ENCODE measurements around the gene MSANTD3. TPM values are rescaled to one million over a fixed set of nuclear protein-coding genes. Genes with fewer than 3 reads are reported as not detected.
"Not testable (repeated sequence)": the region's sequence is repeated elsewhere in the genome, so short reads cannot be mapped to it uniquely, and the experiment has no call there.

Gene MSANTD3
- total RNA-seq, 8 experiments from 2014 or later = 27.7 to 56.0 (median 34.6) TPM

GRCh38 chr9:100432736-100433135 lies 5.8 kb downstream of the MSANTD3 start:
- H3K27ac ChIP-seq = no peak overlapping the region
- peaks cover 14 to 21% of the 10 kb centered on the region in 2 donors for H3K4me1 ChIP-seq (replicated peaks in 1 of 2)
- WGBS, 10 experiments = 60 to 100% (median 90%) methylated on average over 1 to 3 of the region's 3 CpGs; no CpG with 5 or more reads in 5 of the 10 experiments
- in situ Hi-C loops (cut with MboI; ENCODE audit: low pct_unique_long_range_greater_than_20kb in 2 of 9, low sequenced_read_pairs in 9 of 9, unreplicated experiment in 9 of 9) = loop anchor here in 1 of 9 experiments (25.0 kb wide), 1 partner anchor 155 kb away; the partner anchor contains the start of gene CAVIN4
- no peak for ATAC-seq (replicated peaks in 6 of 8)
- H3K4me3 ChIP-seq = no peak overlapping the region

DNA sequence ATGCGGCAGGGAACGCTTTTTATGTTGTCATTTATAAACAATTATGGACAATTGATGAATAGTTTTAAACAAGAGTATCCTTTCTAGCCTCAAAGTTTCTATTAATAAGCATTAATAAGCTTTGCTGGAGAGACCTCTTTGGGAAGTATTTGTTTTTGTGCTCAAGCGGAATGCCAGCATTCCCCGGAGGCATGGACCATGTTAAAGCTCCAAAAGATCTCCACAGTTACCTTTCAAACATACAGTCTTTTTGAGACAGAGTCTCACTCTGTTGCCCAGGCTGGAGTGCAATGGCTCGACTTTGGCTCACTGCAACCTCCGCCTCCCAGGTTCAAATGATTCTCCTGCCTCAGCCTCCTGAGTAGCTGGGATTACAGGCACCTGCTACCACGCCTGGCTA lies 9.6 kb downstream of the MSANTD3 start:
- ATAC-seq (replicated peaks in 6 of 8) = no peak
- no peak overlapping the region for H3K4me3 ChIP-seq
- WGBS, 10 experiments = 93 to 100% (median 97%) methylated on average over 1 to 7 of the region's 7 CpGs; no CpG with 5 or more reads in 2 of the 10 experiments
- in situ Hi-C loops (cut with MboI; ENCODE audit: low pct_unique_long_range_greater_than_20kb in 2 of 9, low sequenced_read_pairs in 9 of 9, unreplicated experiment in 9 of 9) = loop anchor here in 1 of 9 experiments (25.0 kb wide), 1 partner anchor 151 kb away; the partner anchor contains the start of gene CAVIN4
- H3K4me1 ChIP-seq (replicated peaks in 1 of 2) = no peaks in the 10 kb centered on the region
- no peak overlapping the region for H3K27ac ChIP-seq

DNA sequence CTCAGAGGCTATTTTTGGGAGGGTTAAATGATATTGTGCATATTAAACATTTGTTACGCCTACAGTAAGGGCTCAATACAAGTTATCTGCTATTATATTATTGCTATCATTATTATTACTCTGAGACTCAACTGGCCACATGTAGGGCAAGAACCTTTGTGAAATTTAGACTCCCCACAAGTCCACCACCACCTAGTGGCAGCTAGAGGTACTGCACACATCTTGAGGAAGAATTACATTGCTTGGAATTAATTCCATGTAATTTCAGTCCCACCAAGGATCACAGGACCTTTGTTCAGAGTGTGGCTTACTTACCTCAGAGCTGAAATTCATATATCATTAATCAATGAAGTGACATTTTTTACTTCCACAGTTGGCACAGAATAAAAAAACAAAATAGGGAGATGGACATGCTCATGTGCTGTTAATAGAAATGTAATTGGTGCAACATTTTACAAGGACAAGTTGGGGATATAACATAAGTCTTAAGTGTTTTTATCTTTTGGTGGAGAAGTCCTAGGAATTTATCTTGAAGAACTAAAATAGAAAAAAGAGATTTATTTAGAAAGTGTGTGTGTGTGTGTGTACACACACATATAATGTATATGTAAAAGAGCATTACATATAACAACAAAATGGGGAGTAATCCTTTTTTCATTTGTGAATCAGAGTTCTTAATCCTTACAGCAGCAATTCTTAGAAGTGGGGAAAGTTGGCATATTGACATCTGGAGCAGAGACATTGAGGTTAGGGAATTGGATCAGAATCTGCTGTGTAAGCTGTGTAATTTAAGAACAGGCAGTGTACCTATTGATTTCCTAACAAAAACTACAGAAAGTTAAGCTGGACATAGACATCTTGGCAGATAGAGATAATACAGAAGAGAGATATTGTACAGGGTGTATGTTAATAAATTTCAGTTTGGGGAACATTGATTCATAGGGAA lies 11.2 kb downstream of the MSANTD3 start:
- no peak overlapping the region for H3K4me3 ChIP-seq
- WGBS, 10 experiments = 0 to 100% (median 50%) methylated on average over 1 of the region's 1 CpG; no CpG with 5 or more reads in 2 of the 10 experiments
- ATAC-seq (replicated peaks in 6 of 8) = peak in 5 of 8 experiments; percentile 35 to 75 (median 73)
- no peaks in the 10 kb centered on the region for H3K4me1 ChIP-seq (replicated peaks in 1 of 2)
- no peak overlapping the region for H3K27ac ChIP-seq
- in situ Hi-C loops (cut with MboI; ENCODE audit: low pct_unique_long_range_greater_than_20kb in 2 of 9, low sequenced_read_pairs in 9 of 9, unreplicated experiment in 9 of 9) = loop anchor here in 1 of 9 experiments (25.0 kb wide), 1 partner anchor 149 kb away; the partner anchor contains the start of gene CAVIN4

- H3K4me3 ChIP-seq = no peak overlapping the region
- in situ Hi-C loops (cut with MboI; ENCODE audit: low pct_unique_long_range_greater_than_20kb in 2 of 9, low sequenced_read_pairs in 9 of 9, unreplicated experiment in 9 of 9) = loop anchor here in 1 of 9 experiments (25.0 kb wide), 1 partner anchor 147 kb away; the partner anchor contains the start of gene CAVIN4
- peak in 2 of 8 experiments; percentile 51 to 52 for ATAC-seq (replicated peaks in 6 of 8)
- 50 to 90% (median 80%) methylated on average over 1 to 3 of the region's 3 CpGs; no CpG with 5 or more reads in 1 of the 10 experiments for WGBS, 10 experiments
- H3K27ac ChIP-seq = no peak overlapping the region
- no peaks in the 10 kb centered on the region for H3K4me1 ChIP-seq (replicated peaks in 1 of 2)
Observed at GRCh38 chr9:100440071-100440470, 13.1 kb downstream of the MSANTD3 start.

GRCh38 chr9:100440487-100440886 lies 13.5 kb downstream of the MSANTD3 start:
- H3K27ac ChIP-seq; H3K4me1 ChIP-seq (replicated peaks in 1 of 2): not testable (repeated sequence)
- WGBS, 10 experiments = 80 to 100% (median 90%) methylated on average over 1 to 5 of the region's 5 CpGs; no CpG with 5 or more reads in 1 of the 10 experiments

GRCh38 chr9:100441911-100442361 lies 15.0 kb downstream of the MSANTD3 start:
- H3K4me3 ChIP-seq = no peak overlapping the region
- no peak overlapping the region for H3K27ac ChIP-seq
- no peak for ATAC-seq (replicated peaks in 6 of 8)
- WGBS, 10 experiments = 82 to 98% (median 88%) methylated on average over 3 to 13 of the region's 19 CpGs
- H3K4me1 ChIP-seq (replicated peaks in 1 of 2) = no peaks in the 10 kb centered on the region
- in situ Hi-C loops (cut with MboI; ENCODE audit: low pct_unique_long_range_greater_than_20kb in 2 of 9, low sequenced_read_pairs in 9 of 9, unreplicated experiment in 9 of 9) = loop anchor here in 1 of 9 experiments (25.0 kb wide), 1 partner anchor 145 kb away; the partner anchor contains the start of gene CAVIN4

More at GRCh38 chr9:100440487-100440886, 13.5 kb downstream of the MSANTD3 start:
- H3K4me3 ChIP-seq; ATAC-seq (replicated peaks in 6 of 8): not testable (repeated sequence)
- in situ Hi-C loops (cut with MboI; ENCODE audit: low pct_unique_long_range_greater_than_20kb in 2 of 9, low sequenced_read_pairs in 9 of 9, unreplicated experiment in 9 of 9) = loop anchor here in 1 of 9 experiments (25.0 kb wide), 1 partner anchor 147 kb away; the partner anchor contains the start of gene CAVIN4

DNA sequence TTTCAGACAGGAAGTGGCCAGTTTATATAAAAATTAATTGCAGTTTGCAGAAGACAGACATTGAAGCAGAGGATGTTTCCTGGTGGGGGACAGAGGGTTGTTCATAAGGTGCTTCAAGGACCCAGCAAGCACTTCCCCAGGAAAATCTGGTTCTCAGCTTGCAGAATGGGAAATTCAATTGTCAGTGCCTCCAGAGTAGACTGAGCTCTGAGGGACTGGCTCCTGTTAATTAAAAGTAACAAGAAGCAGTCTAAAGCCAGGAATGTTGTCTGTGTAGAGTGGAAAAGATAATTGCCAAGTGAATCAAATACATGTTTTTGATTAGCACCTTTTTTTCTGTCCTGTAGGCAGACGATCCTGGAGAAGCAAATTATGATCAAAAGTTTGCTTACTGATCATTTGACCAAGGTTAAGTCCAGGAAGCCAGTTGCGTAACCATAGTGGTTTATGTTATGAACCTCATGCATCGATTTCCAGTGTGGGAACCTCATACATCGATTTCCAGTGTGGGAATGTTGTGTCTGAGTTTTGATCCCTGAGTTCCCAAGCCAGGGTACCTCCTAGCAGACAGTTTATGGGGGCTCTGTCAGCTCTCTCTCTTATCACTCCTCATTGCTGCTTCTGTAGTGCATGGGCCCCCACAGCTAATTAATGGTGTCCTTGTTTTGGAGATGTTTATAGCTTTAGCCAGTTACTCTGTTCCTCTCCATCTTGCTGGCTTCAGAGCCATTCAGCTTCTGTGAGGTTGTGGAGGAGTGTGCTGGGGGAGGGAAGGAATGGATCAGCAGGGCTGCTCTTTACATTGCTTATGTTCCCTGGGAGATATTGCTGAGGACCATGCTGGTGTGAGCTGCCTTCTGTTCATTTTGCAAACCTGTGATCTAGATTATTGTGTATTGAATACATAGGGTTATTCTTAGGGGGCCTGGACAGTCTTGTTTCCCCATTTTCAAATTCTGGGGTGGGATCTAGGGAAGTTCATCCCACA lies 17.1 kb downstream of the MSANTD3 start:
- peak in 1 of 8 experiments; percentile 18 for ATAC-seq (replicated peaks in 6 of 8)
- no peak overlapping the region for H3K4me3 ChIP-seq
- in situ Hi-C loops (cut with MboI; ENCODE audit: low pct_unique_long_range_greater_than_20kb in 2 of 9, low sequenced_read_pairs in 9 of 9, unreplicated experiment in 9 of 9) = loop anchor here in 1 of 9 experiments (25.0 kb wide), 1 partner anchor 143 kb away; the partner anchor contains the start of gene CAVIN4
- H3K4me1 ChIP-seq (replicated peaks in 1 of 2) = no peaks in the 10 kb centered on the region
- H3K27ac ChIP-seq = no peak overlapping the region
- 0 to 75% (median 56%) methylated on average over 1 to 4 of the region's 4 CpGs; no CpG with 5 or more reads in 3 of the 10 experiments for WGBS, 10 experiments

DNA sequence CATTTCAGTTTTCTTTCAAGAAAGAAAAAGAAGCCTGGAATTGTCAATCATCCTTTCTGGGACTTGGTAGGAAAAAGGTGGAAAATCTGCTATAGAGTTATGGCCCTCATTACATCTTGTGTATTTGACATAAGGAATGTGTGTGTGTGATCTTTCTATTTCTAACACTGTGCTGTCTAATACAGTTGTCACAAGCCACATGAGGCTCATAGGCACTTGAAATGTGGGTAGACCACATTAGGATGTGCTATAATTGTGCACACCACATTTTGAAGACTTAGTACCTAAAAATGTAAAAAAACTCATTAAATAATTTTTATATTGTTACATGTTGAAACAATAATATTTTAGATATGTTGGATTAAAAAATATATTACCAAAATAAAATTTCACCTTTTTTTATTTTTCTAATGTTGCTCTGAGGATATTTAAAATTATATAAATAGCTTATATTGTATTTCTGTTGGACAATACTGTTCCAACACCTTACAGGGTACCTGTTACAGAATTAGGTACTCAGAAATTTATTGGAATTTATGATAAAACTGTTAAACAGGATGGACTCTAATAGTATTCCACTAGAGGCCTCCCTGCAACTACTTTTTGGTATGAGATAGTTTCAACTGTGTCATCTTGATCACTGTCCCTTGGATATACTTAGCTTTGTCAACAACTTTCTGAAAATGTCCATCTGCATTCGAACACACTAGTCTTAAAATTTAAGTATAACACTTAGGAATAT lies 18.4 kb downstream of the MSANTD3 start:
- WGBS, 10 experiments = 71 to 100% (median 100%) methylated on average over 1 of the region's 1 CpG; no CpG with 5 or more reads in 2 of the 10 experiments
- Histone ChIP-seq H3K4me1 (replicated peaks in 1 of 2) (no peaks in the 10 kb centered on the region), H3K4me3 (no peak overlapping the region), H3K27ac (no peak overlapping the region)
- in situ Hi-C loops (cut with MboI; ENCODE audit: low pct_unique_long_range_greater_than_20kb in 2 of 9, low sequenced_read_pairs in 9 of 9, unreplicated experiment in 9 of 9) = loop anchor here in 1 of 9 experiments (25.0 kb wide), 1 partner anchor 142 kb away; the partner anchor contains the start of gene CAVIN4
- no peak for ATAC-seq (replicated peaks in 6 of 8)

GRCh38 chr9:100445903-100446549 lies 19.1 kb downstream of the MSANTD3 start:
- Histone ChIP-seq H3K4me1 (replicated peaks in 1 of 2) (no peaks in the 10 kb centered on the region), H3K4me3 (no peak overlapping the region), H3K27ac (no peak overlapping the region)
- ATAC-seq (replicated peaks in 6 of 8) = peak in 1 of 8 experiments; percentile 43
- in situ Hi-C loops (cut with MboI; ENCODE audit: low pct_unique_long_range_greater_than_20kb in 2 of 9, low sequenced_read_pairs in 9 of 9, unreplicated experiment in 9 of 9) = loop anchor here in 1 of 9 experiments (25.0 kb wide), 1 partner anchor 141 kb away; the partner anchor contains the start of gene CAVIN4
- 61 to 100% (median 90%) methylated on average over 3 to 5 of the region's 5 CpGs for WGBS, 10 experiments

GRCh38 chr9:100447041-100447440 lies 20.1 kb downstream of the MSANTD3 start:
- H3K4me3 ChIP-seq = no peak overlapping the region
- no peak overlapping the region for H3K27ac ChIP-seq
- no peaks in the 10 kb centered on the region for H3K4me1 ChIP-seq (replicated peaks in 1 of 2)
- in situ Hi-C loops (cut with MboI; ENCODE audit: low pct_unique_long_range_greater_than_20kb in 2 of 9, low sequenced_read_pairs in 9 of 9, unreplicated experiment in 9 of 9) = loop anchor here in 1 of 9 experiments (25.0 kb wide), 1 partner anchor 140 kb away; the partner anchor contains the start of gene CAVIN4
- ATAC-seq (replicated peaks in 6 of 8) = no peak

GRCh38 chr9:100448266-100448665 lies 21.3 kb downstream of the MSANTD3 start:
- no peaks in the 10 kb centered on the region for H3K4me1 ChIP-seq (replicated peaks in 1 of 2)
- ATAC-seq (replicated peaks in 6 of 8) = no peak
- in situ Hi-C loops (cut with MboI; ENCODE audit: low pct_unique_long_range_greater_than_20kb in 2 of 9, low sequenced_read_pairs in 9 of 9, unreplicated experiment in 9 of 9) = loop anchor here in 1 of 9 experiments (25.0 kb wide), 1 partner anchor 139 kb away; the partner anchor contains the start of gene CAVIN4
- 100% methylated on average over 1 to 2 of the region's 2 CpGs; no CpG with 5 or more reads in 7 of the 10 experiments for WGBS, 10 experiments
- H3K27ac ChIP-seq = no peak overlapping the region
- H3K4me3 ChIP-seq = no peak overlapping the region

All from motor neuron (in vitro differentiated cells).